Trophoblast cell (in vitro differentiated cells and primary cell): ENCODE measurements around the gene PRKAB1.

Experiments used
- DNase-seq, 2 donors: peaks; one replicate each; pipeline ENCODE4 v3.0.0-alpha.2; 2016
- H2AFZ ChIP-seq: 2 replicates; pipeline ENCODE4 v1.6.1; 2013; ENCODE audit warnings: low read length, moderate library complexity, mild to moderate bottlenecking; ENCODE audit not compliant: insufficient read depth, poor library complexity
- H2AK5ac ChIP-seq: 2 replicates; pipeline ENCODE4 v1.6.1; 2013; ENCODE audit warnings: mild to moderate bottlenecking, low read length
- H2BK120ac ChIP-seq: 2 replicates; pipeline ENCODE4 v1.6.1; 2013; ENCODE audit warnings: low read length, mild to moderate bottlenecking, moderate library complexity; ENCODE audit not compliant: insufficient read depth, poor library complexity
- H2BK12ac ChIP-seq: 2 replicates; pipeline ENCODE4 v1.6.1; 2013; ENCODE audit warnings: mild to moderate bottlenecking, low read length, moderate library complexity
- H2BK5ac ChIP-seq: 2 replicates; pipeline ENCODE4 v1.6.1; 2013; ENCODE audit warnings: low read length, low read depth, moderate library complexity, mild to moderate bottlenecking; ENCODE audit not compliant: poor library complexity
- H3K14ac ChIP-seq: 2 replicates; pipeline ENCODE4 v1.6.1; 2013; ENCODE audit warnings: mild to moderate bottlenecking, low read length
- H3K18ac ChIP-seq: 2 replicates; pipeline ENCODE4 v1.6.1; 2013; ENCODE audit warnings: mild to moderate bottlenecking, low read length
- H3K23ac ChIP-seq: 2 replicates; pipeline ENCODE4 v1.6.1; 2013; ENCODE audit warnings: low read length
- H3K27ac ChIP-seq: 2 replicates; pipeline ENCODE4 v1.5.1; 2013; ENCODE audit warnings: low read depth, mild to moderate bottlenecking, inconsistent platforms, low read length, moderate library complexity
- H3K27me3 ChIP-seq: 2 replicates; pipeline ENCODE4 v1.6.1; 2013; ENCODE audit warnings: inconsistent platforms, mild to moderate bottlenecking, low read length, moderate library complexity; ENCODE audit not compliant: insufficient read depth
- H3K36me3 ChIP-seq, 2 experiments: 1 replicate in 1 of 2; 2 replicates in 1 of 2; pipeline ENCODE4 v1.6.1; 2013; ENCODE audit warnings: low read length in 2 of 2, mild to moderate bottlenecking in 2 of 2, moderate library complexity in 1 of 2; ENCODE audit not compliant: insufficient read depth in 2 of 2, control insufficient read depth in 1 of 2
- H3K4ac ChIP-seq: 2 replicates; pipeline ENCODE4 v1.6.1; 2013; ENCODE audit warnings: low read depth, mild to moderate bottlenecking, low read length, moderate library complexity
- H3K4me1 ChIP-seq, 2 experiments: 1 replicate in 1 of 2; 2 replicates in 1 of 2; pipeline ENCODE4 v1.6.1; 2013; ENCODE audit warnings: low read length in 2 of 2, mild to moderate bottlenecking in 2 of 2, moderate library complexity in 1 of 2; ENCODE audit not compliant: insufficient read depth in 2 of 2, control insufficient read depth in 1 of 2
- H3K4me2 ChIP-seq: 2 replicates; pipeline ENCODE4 v1.6.1; 2013; ENCODE audit warnings: inconsistent platforms, mild to moderate bottlenecking, low read length, moderate library complexity
- H3K4me3 ChIP-seq: 2 replicates; pipeline ENCODE4 v1.5.1; 2013; ENCODE audit warnings: mild to moderate bottlenecking, low read depth, low read length, inconsistent platforms
- H3K79me1 ChIP-seq: one replicate; pipeline ENCODE4 v1.6.1; 2013; ENCODE audit warnings: low read length
- H3K79me2 ChIP-seq: 2 replicates; pipeline ENCODE4 v1.6.1; 2013; ENCODE audit warnings: low read length, mild to moderate bottlenecking; ENCODE audit not compliant: control insufficient read depth, insufficient read depth, poor library complexity
- H3K9ac ChIP-seq: 2 replicates; pipeline ENCODE4 v1.6.1; 2013; ENCODE audit warnings: mild to moderate bottlenecking, low read length
- H3K9me3 ChIP-seq: 2 replicates; pipeline ENCODE4 v1.6.1; 2013; ENCODE audit warnings: low read depth, mild to moderate bottlenecking, control low read depth, inconsistent platforms, low read length; ENCODE audit not compliant: insufficient read depth
- H4K12ac ChIP-seq: 2 replicates; pipeline ENCODE4 v1.6.1; 2013; ENCODE audit warnings: low read depth, mild to moderate bottlenecking, low read length, moderate library complexity
- H4K8ac ChIP-seq: 2 replicates; pipeline ENCODE4 v1.6.1; 2013; ENCODE audit warnings: low read depth, mild to moderate bottlenecking, low read length, moderate library complexity
- H4K91ac ChIP-seq: one replicate; pipeline ENCODE4 v1.6.1; 2013; ENCODE audit warnings: low read depth, mild to moderate bottlenecking, low read length, moderate library complexity
- whole genome bisulfite sequencing: extraction: QIAGEN DNeasy Blood & Tissue Kit; methylation state at CpG from one replicate; pipeline ENCODE4 v1.1.7; 2013; ENCODE audit warnings: missing lambda C conversion rate; ENCODE audit not compliant: insufficient read length, insufficient coverage; ENCODE audit errors: extremely low coverage; 5-methylcytosine and 5-hydroxymethylcytosine counted together

Gene PRKAB1

DNA sequence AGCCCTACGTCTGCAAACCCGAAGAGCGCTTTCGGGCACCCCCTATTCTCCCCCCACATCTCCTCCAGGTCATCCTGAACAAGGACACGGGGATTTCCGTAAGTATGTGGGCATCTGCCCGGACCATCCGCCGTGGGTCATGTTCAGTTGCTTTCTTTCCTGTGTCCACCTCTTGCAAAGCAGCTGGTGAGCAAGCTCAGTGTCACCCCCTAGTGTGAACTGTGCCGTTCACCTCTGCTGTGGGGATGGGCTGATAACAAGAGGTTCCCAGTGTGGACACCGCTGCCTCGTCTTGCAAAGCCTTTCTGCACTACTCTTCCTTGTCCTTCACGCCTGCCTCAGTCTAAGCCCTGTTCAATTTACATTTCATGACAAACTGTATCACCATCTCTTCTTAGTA, 8.6 kb downstream of the PRKAB1 start:
- Histone ChIP-seq H3K4me2 (no peak overlapping the region), H3K14ac (no peak overlapping the region), H2BK5ac (no peak overlapping the region), H3K36me3 (peaks cover 58 to 78% of the 10 kb centered on the region in 2 experiments), H3K4ac (no peak overlapping the region), H3K9me3 (no peaks in the 10 kb centered on the region), H2BK12ac (no peak overlapping the region), H4K8ac (no peak overlapping the region), H3K27me3 (no peaks in the 10 kb centered on the region), H4K12ac (no peak overlapping the region), H3K18ac (no peak overlapping the region), H3K79me2 (no peaks in the 10 kb centered on the region), H3K23ac (no peak overlapping the region), H2BK120ac (no peak overlapping the region), H3K9ac (peak overlapping the region; percentile 3), H3K27ac (no peak overlapping the region), H2AK5ac (no peak overlapping the region), H4K91ac (no peak overlapping the region), H3K4me3 (no peak overlapping the region), H2AFZ (no peak overlapping the region), H3K79me1 (no peaks in the 10 kb centered on the region), H3K4me1 (peaks cover 0 to 3% of the 10 kb centered on the region in 2 experiments)
- WGBS: no CpG with 5 or more reads among the region's 13 CpGs
- DNase-seq: no peak

GRCh38 chr12:119678459-119678858, 10.5 kb downstream of the PRKAB1 start:
- Histone ChIP-seq H4K91ac (no peak overlapping the region), H3K27me3 (no peaks in the 10 kb centered on the region), H3K18ac (no peak overlapping the region), H3K27ac (no peak overlapping the region), H3K79me2 (no peaks in the 10 kb centered on the region), H4K8ac (no peak overlapping the region), H2BK5ac (no peak overlapping the region), H2AK5ac (no peak overlapping the region), H3K23ac (no peak overlapping the region), H3K9me3 (no peaks in the 10 kb centered on the region), H2BK12ac (no peak overlapping the region), H3K4me2 (no peak overlapping the region), H3K9ac (no peak overlapping the region), H3K14ac (no peak overlapping the region), H2BK120ac (no peak overlapping the region), H3K4ac (no peak overlapping the region), H2AFZ (no peak overlapping the region), H3K4me3 (no peak overlapping the region), H3K79me1 (no peaks in the 10 kb centered on the region), H4K12ac (no peak overlapping the region), H3K36me3 (peaks cover 52 to 72% of the 10 kb centered on the region in 2 experiments), H3K4me1 (peaks cover 0 to 3% of the 10 kb centered on the region in 2 experiments)
- WGBS: no CpG with 5 or more reads among the region's 7 CpGs
- peak; percentile 28 to 64 for DNase-seq

DNA sequence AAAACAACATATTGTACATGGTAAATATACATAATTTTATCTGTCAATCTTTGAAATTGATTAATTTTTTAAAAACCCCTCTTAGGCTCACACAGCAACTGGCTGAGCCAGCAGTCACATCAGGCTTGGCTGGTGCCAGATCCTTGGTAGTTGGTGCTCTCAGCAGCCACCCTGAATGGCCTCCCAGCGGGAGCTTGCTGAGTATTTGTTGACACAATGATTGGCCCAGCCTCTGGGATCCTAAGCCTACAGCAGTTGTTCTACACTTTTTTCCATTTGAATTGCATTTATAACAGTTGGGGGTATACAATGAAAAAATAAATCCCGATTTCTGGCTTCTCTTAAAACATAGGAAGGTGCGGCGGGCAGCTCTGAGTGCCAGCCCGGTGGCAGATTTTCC, 11.1 kb downstream of the PRKAB1 start:
- H3K18ac ChIP-seq: no peak overlapping the region
- H3K79me2 ChIP-seq: no peaks in the 10 kb centered on the region
- H3K4me3 ChIP-seq: no peak overlapping the region
- no peaks in the 10 kb centered on the region for H3K79me1 ChIP-seq
- H2AK5ac ChIP-seq: no peak overlapping the region
- no peak overlapping the region for H2AFZ ChIP-seq
- DNase-seq: no peak
- no peak overlapping the region for H2BK12ac ChIP-seq
- no peak overlapping the region for H4K12ac ChIP-seq
- H3K14ac ChIP-seq: no peak overlapping the region
- H3K9ac ChIP-seq: no peak overlapping the region
- H4K91ac ChIP-seq: no peak overlapping the region
- peaks cover 0 to 3% of the 10 kb centered on the region in 2 experiments for H3K4me1 ChIP-seq
- no peak overlapping the region for H3K4ac ChIP-seq
- WGBS: no CpG with 5 or more reads among the region's 5 CpGs
- H2BK5ac ChIP-seq: no peak overlapping the region
- no peak overlapping the region for H4K8ac ChIP-seq
- H3K36me3 ChIP-seq: peaks cover 47 to 66% of the 10 kb centered on the region in 2 experiments
- no peak overlapping the region for H3K23ac ChIP-seq
- H3K4me2 ChIP-seq: no peak overlapping the region
- H3K9me3 ChIP-seq: no peaks in the 10 kb centered on the region
- H3K27ac ChIP-seq: no peak overlapping the region
- H2BK120ac ChIP-seq: no peak overlapping the region
- H3K27me3 ChIP-seq: no peaks in the 10 kb centered on the region

- WGBS: no CpG with 5 or more reads among the region's 10 CpGs
- Histone ChIP-seq H3K4me1 (peaks cover 0 to 3% of the 10 kb centered on the region in 2 experiments), H3K23ac (no peak overlapping the region), H3K4me3 (no peak overlapping the region), H3K4ac (no peak overlapping the region), H3K27ac (no peak overlapping the region), H3K4me2 (no peak overlapping the region), H3K79me1 (no peaks in the 10 kb centered on the region), H2AK5ac (no peak overlapping the region), H3K18ac (no peak overlapping the region), H3K36me3 (peaks cover 45 to 61% of the 10 kb centered on the region in 2 experiments), H3K27me3 (no peaks in the 10 kb centered on the region), H2BK120ac (no peak overlapping the region), H2BK5ac (no peak overlapping the region), H3K79me2 (no peaks in the 10 kb centered on the region), H4K12ac (no peak overlapping the region), H3K14ac (no peak overlapping the region), H4K8ac (no peak overlapping the region), H3K9ac (no peak overlapping the region), H4K91ac (no peak overlapping the region), H2AFZ (no peak overlapping the region), H2BK12ac (no peak overlapping the region), H3K9me3 (no peaks in the 10 kb centered on the region)
- no peak for DNase-seq
Measured at GRCh38 chr12:119679490-119679889, 11.6 kb downstream of the PRKAB1 start.
